C4-2B (cell line): ENCODE measurements around the gene APOL5.

Experiments used
- ZFX ChIP-seq: fragments of 450-650 bp; IDR thresholded peaks from 2 replicates; pipeline ENCODE4 v1.6.1; 2017
- TF ChIP-seq, protein P1 (sequence below): fragments of 450-650 bp; conservative IDR thresholded peaks from 2 replicates; pipeline ENCODE4 v1.5.1; 2017; ENCODE audit warnings: mild to moderate bottlenecking

DNA sequence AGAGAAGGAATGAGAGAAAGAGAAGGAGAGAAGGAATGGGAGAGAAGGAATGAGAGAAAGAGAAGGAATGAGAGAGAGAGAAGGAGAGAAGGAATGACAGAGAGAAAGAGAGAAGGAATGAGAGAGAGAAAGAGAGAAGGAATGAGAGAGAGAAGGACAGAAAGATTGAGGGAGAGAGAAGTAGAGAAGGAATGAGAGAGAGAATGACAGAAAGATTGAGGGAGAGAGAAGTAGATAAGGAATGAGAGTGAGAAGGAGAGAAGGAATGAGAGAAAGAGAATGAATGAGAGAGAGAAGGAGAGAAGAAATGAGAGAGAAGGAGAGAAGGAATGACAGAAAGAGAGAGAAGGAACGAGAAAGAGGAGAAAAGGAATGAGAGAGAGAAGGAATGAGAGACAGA is 34.1 kb upstream of the APOL5 start:
- TF ChIP-seq, protein P1, sequence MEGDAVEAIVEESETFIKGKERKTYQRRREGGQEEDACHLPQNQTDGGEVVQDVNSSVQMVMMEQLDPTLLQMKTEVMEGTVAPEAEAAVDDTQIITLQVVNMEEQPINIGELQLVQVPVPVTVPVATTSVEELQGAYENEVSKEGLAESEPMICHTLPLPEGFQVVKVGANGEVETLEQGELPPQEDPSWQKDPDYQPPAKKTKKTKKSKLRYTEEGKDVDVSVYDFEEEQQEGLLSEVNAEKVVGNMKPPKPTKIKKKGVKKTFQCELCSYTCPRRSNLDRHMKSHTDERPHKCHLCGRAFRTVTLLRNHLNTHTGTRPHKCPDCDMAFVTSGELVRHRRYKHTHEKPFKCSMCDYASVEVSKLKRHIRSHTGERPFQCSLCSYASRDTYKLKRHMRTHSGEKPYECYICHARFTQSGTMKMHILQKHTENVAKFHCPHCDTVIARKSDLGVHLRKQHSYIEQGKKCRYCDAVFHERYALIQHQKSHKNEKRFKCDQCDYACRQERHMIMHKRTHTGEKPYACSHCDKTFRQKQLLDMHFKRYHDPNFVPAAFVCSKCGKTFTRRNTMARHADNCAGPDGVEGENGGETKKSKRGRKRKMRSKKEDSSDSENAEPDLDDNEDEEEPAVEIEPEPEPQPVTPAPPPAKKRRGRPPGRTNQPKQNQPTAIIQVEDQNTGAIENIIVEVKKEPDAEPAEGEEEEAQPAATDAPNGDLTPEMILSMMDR, result no peak
- no peak for TF ChIP-seq ZFX
